ENCODE data around the gene INPPL1.
"Not testable (repeated sequence)": the region's sequence is repeated elsewhere in the genome, so short reads cannot be mapped to it uniquely, and the experiment has no call there.

INPPL1 gene

GRCh38 chr11:72244361-72245262, 20.0 kb downstream of the INPPL1 start:
- no peak for DNase-seq (ENCODE audit: low spot score)

GRCh38 chr11:72245263-72245816, 20.8 kb downstream of the INPPL1 start:
- DNase-seq (ENCODE audit: low spot score): no peak

- DNase-seq (ENCODE audit: low spot score): no peak
Observed at GRCh38 chr11:72247584-72247983, 23.0 kb downstream of the INPPL1 start.

DNA sequence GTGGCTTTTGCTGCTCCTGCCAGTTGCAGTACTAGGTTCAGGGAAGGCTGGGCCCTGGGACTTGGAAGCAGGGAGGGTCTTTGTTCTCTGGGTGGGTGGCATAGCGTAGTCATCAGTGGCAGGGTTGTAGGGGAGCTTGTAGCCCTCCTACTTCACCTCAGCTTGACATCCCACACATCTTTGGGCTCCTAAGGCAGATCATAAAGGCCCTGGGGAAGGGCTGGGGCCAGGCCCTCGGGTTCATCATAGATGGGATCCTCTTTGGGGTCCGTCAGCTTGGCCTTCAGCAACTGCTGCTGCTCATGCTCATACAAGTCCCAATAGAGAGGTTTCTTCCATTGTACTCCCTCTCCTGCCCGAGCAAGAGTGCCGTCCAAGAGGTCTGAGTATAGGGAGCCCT, 25.4 kb downstream of the INPPL1 start:
- DNase-seq (ENCODE audit: low spot score): no peak

- DNase-seq (ENCODE audit: low spot score): no peak
Observed at GRCh38 chr11:72250661-72251464, 26.3 kb downstream of the INPPL1 start.

- DNase-seq (ENCODE audit: low spot score): no peak
Observed at GRCh38 chr11:72251614-72252013, 27.0 kb downstream of the INPPL1 start.

GRCh38 chr11:72253392-72253791, 28.8 kb downstream of the INPPL1 start:
- no peak for DNase-seq (ENCODE audit: low spot score)

DNA sequence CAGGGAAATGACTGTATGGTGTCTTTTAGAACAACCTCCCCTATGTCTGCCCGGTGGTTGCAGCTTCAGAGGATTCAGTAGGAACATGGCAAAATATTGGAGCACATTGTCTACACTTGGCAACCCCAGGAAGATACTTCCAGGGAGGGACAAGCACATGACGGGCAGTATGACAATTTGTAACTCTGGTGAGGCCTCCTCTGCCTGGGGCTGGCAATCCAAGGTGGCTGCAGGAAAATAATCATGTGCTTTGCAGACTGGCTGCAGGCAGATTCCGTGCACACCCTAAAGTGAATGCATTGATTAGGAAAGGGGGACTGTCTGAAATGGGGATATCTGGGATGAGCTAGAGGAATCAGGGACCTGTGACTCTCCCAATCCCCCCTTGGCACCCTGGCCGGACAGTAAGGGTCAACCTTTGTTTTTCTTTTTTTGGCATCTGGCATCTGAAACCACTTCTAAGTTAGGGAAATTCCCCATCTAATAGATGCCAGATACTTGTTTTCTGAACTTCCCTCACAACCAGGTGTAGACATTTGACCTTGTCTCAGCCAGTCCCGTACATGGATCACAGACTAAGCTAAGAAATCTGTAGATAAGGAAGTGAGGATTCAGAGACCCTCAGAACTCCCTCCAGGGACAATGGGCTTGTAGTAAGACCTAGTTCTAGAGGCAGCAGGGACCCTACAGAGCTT, 29.9 kb downstream of the INPPL1 start:
- no peak for DNase-seq (ENCODE audit: low spot score)

- no peak for DNase-seq (ENCODE audit: low spot score)
Observed at GRCh38 chr11:72257570-72257969, 33.0 kb downstream of the INPPL1 start.

DNA sequence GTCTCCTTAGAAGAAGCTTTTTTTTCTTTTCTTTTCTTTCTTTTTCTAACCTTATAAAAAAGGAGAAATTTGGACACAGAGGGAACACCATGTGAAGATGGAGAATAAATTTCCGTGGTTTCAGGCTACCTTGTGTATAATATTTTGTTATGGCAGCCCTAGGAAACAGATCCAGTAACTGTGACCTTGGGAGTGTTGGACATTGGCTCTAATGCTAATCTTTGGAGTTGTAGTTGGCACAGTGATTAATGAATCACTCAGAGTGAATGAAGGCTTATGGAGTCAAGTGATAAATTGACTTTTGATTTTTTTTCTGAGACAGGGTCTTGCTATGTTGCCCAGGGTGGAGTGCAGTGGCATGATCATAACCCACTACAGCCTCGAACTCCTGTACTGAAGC, 34.9 kb downstream of the INPPL1 start:
- no peak for DNase-seq (ENCODE audit: low spot score)

GRCh38 chr11:72260574-72260973, 36.0 kb downstream of the INPPL1 start:
- no peak for DNase-seq (ENCODE audit: low spot score)

DNA sequence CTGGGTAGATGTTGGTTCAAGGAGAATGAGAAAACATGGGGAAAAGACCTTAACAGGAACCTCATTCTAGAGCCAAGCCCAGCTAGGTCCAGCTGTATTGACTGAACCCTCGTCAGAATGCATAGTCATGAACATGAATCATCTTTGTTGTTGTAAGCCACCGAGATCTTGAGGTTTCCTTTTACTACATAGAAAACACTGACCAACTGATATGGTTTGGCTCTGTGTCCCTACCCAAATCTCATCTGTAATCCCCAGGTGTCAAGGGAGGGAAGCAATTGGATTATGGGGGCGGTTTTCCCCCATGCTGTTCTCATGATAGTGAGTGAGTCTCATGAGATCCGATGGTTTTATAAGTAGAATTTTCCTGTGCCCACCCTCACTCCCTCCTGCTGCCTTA, 38.8 kb downstream of the INPPL1 start:
- no peak for DNase-seq (ENCODE audit: low spot score)

- no peak for DNase-seq (ENCODE audit: low spot score)
Observed at GRCh38 chr11:72265951-72266350, 41.4 kb downstream of the INPPL1 start.

- DNase-seq (ENCODE audit: low spot score): not testable (repeated sequence)
Observed at GRCh38 chr11:72266960-72267359, 42.4 kb downstream of the INPPL1 start.

GRCh38 chr11:72267956-72268617, 43.5 kb downstream of the INPPL1 start:
- no peak for DNase-seq (ENCODE audit: low spot score)

- no peak for DNase-seq (ENCODE audit: low spot score)
Observed at GRCh38 chr11:72271980-72272379, 47.4 kb downstream of the INPPL1 start.

GRCh38 chr11:72274435-72274834, 49.9 kb downstream of the INPPL1 start:
- DNase-seq (ENCODE audit: low spot score): no peak

GRCh38 chr11:72278905-72279304, 54.3 kb downstream of the INPPL1 start:
- DNase-seq (ENCODE audit: low spot score): no peak

DNA sequence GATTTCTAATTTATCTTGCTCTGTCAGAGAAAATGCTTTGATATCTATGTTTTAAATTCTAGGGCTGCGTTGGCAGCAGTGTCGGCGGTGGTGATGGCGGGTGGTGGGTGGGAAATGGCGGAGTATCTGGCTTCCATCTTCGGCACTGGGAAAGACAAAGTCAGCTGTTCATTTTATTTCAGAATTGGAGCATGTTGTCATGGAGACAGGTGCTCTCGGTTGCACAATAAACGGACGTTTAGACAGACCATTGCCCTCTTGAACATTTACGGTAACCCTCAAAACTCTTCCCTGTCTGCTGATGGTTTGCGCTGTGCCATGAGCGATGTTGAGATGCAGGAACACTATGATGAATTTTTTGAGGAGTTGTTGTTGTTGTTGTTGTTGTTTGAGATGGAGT, 55.5 kb downstream of the INPPL1 start:
- DNase-seq (ENCODE audit: low spot score): no peak

- DNase-seq (ENCODE audit: low spot score): no peak
Observed at GRCh38 chr11:72280726-72281315, 56.3 kb downstream of the INPPL1 start.

GRCh38 chr11:72283947-72284346, 59.4 kb downstream of the INPPL1 start:
- no peak for DNase-seq (ENCODE audit: low spot score)

Measured in hematopoietic multipotent progenitor cell treated with erythropoietin and hydrocortisone succinate and interleukin-3 and kit ligand, for 15 days (in vitro differentiated cells).